H1 (cell line): Measurements from ENCODE around the gene SNED1. TPM values are rescaled to one million over a fixed set of nuclear protein-coding genes. Genes with fewer than 3 reads are reported as not detected.

Source experiments
- CTCF ChIA-PET: fragments of 300-600 bp; sonication (Branson Sonifier 250); formaldehyde crosslinking; loops from one replicate; lab custom pipeline; 2021; ENCODE audit not compliant: partially characterized antibody; lab: Charles Lee
- POLR2A ChIA-PET: fragments of 300-600 bp; sonication (Branson Sonifier 250); formaldehyde crosslinking; loops from one replicate; lab custom pipeline; 2021; ENCODE audit warnings: inconsistent platforms; ENCODE audit not compliant: partially characterized antibody; lab: Charles Lee
- DNase-seq, 2 experiments: peaks; one replicate each; pipeline versions ENCODE4 v3.0.0 to v3.0.0-alpha.2; 2010 to 2022; ENCODE audit warnings: low spot score in 2 of 2, low read depth in 1 of 2, mixed read lengths in 1 of 2
- FAIRE-seq: peaks from 2 replicates; lab custom pipeline; 2011; peaks lifted over from hg19 to GRCh38; lab: Jason Lieb, UNC
- H2AFZ ChIP-seq: 2 replicates; pipeline ENCODE4 v1.8.1; 2012; ENCODE audit warnings: low read length, inconsistent platforms
- H2AK5ac ChIP-seq: 2 replicates; pipeline ENCODE4 v1.6.1; 2013; ENCODE audit warnings: low read depth, low read length
- H2BK120ac ChIP-seq: replicated peaks from 2 replicates; pipeline ENCODE3; 2013; ENCODE audit warnings: low read depth, low read length, inconsistent platforms
- H2BK12ac ChIP-seq: 2 replicates; pipeline ENCODE4 v1.6.1; 2013; ENCODE audit warnings: low read depth, low read length
- H2BK15ac ChIP-seq: 2 replicates; pipeline ENCODE4 v1.6.1; 2013; ENCODE audit warnings: low read length
- H2BK20ac ChIP-seq: 2 replicates; pipeline ENCODE4 v1.6.1; 2013; ENCODE audit warnings: low read length
- H2BK5ac ChIP-seq: 2 replicates; pipeline ENCODE4 v1.6.1; 2013; ENCODE audit warnings: low read depth, low read length
- H3K14ac ChIP-seq: 2 replicates; pipeline ENCODE4 v1.6.1; 2013; ENCODE audit warnings: inconsistent platforms; ENCODE audit not compliant: insufficient read length
- H3K18ac ChIP-seq: 2 replicates; pipeline ENCODE4 v1.6.1; 2013; ENCODE audit warnings: low read length; ENCODE audit errors: extremely low read depth
- H3K23ac ChIP-seq: 2 replicates; pipeline ENCODE4 v1.6.1; 2013; ENCODE audit warnings: inconsistent platforms; ENCODE audit not compliant: insufficient read length
- H3K23me2 ChIP-seq: 2 replicates; pipeline ENCODE4 v1.6.1; 2013; ENCODE audit warnings: low read depth, low read length
- H3K27ac ChIP-seq: 2 replicates; pipeline ENCODE4 v1.6.1; 2011; ENCODE audit warnings: low read depth, low read length, inconsistent platforms
- H3K27me3 ChIP-seq, 4 experiments: replicated peaks in 1 of 4; 1 replicate in 1 of 4; 2 replicates in 3 of 4; pipeline versions ENCODE4 v1.6.1 to v1.8.1; 2011 to 2013; ENCODE audit warnings: low read length in 3 of 4, mild to moderate bottlenecking in 3 of 4, inconsistent platforms in 2 of 4, mixed read lengths in 2 of 4, moderate library complexity in 1 of 4; ENCODE audit not compliant: control insufficient read depth in 3 of 4, insufficient read depth in 3 of 4; ENCODE audit errors: extremely low read depth in 1 of 4
- H3K36me3 ChIP-seq, 4 experiments: 2 replicates each; pipeline versions ENCODE4 v1.6.1 to v1.8.1; 2011 to 2013; ENCODE audit warnings: mild to moderate bottlenecking in 4 of 4, low read length in 3 of 4, moderate library complexity in 2 of 4, control low read depth in 1 of 4, inconsistent platforms in 1 of 4; ENCODE audit not compliant: insufficient read depth in 4 of 4, control insufficient read depth in 2 of 4
- H3K4ac ChIP-seq: replicated peaks from 2 replicates; pipeline ENCODE3; 2013; ENCODE audit warnings: low read length, low read depth, mixed read lengths, inconsistent platforms; ENCODE audit not compliant: insufficient read length
- H3K4me1 ChIP-seq, 4 experiments: replicated peaks in 1 of 4; 1 replicate in 1 of 4; 2 replicates in 3 of 4; pipeline versions ENCODE4 v1.6.1 to v1.8.1; 2011 to 2013; ENCODE audit warnings: low read length in 3 of 4, inconsistent platforms in 2 of 4, mixed read lengths in 1 of 4; ENCODE audit not compliant: insufficient read depth in 4 of 4, control insufficient read depth in 3 of 4
- H3K4me2 ChIP-seq, 2 experiments: 2 replicates each; pipeline versions ENCODE4 v1.6.1 to v1.8.1; 2011 to 2013; ENCODE audit warnings: low read depth in 2 of 2, low read length in 2 of 2, control low read depth in 1 of 2, inconsistent platforms in 1 of 2, mild to moderate bottlenecking in 1 of 2; ENCODE audit not compliant: insufficient read depth in 1 of 2
- H3K4me3 ChIP-seq, 4 experiments: fragments of 200-600, 300-600 bp in 1 of 4; sonication (generic), shearing (Covaris generic), sonication (Bioruptor Twin) in 1 of 4; 2 replicates each; pipeline versions ENCODE4 v1.5.1 to v1.8.1; 2011 to 2016; ENCODE audit warnings: low read length in 4 of 4, low read depth in 3 of 4, control low read depth in 2 of 4, inconsistent platforms in 2 of 4, mild to moderate bottlenecking in 2 of 4, mixed read lengths in 1 of 4, moderate library complexity in 1 of 4; ENCODE audit not compliant: insufficient read depth in 2 of 4; ENCODE audit errors: extremely low read depth in 1 of 4
- H3K56ac ChIP-seq: replicated peaks from 2 replicates; pipeline ENCODE3; 2013; ENCODE audit warnings: low read depth, mild to moderate bottlenecking, mixed read lengths, low read length, inconsistent platforms; ENCODE audit not compliant: insufficient read length
- H3K79me1 ChIP-seq: 2 replicates; pipeline ENCODE4 v1.6.1; 2013; ENCODE audit warnings: low read depth, low read length, control low read depth
- H3K79me2 ChIP-seq, 2 experiments: 2 replicates each; pipeline versions ENCODE4 v1.6.1 to v1.8.1; 2012 to 2013; ENCODE audit warnings: low read length in 2 of 2, mild to moderate bottlenecking in 2 of 2, inconsistent platforms in 1 of 2; ENCODE audit not compliant: insufficient read depth in 2 of 2, control insufficient read depth in 1 of 2
- H3K9ac ChIP-seq, 4 experiments: replicated peaks in 1 of 4; 1 replicate in 1 of 4; 2 replicates in 3 of 4; pipeline versions ENCODE4 v1.6.1 to v1.8.1; 2011 to 2013; ENCODE audit warnings: low read depth in 3 of 4, low read length in 3 of 4, control low read depth in 2 of 4, mild to moderate bottlenecking in 2 of 4, moderate library complexity in 2 of 4, inconsistent platforms in 1 of 4; ENCODE audit errors: extremely low read depth in 1 of 4
- H3K9me3 ChIP-seq, 2 experiments: 2 replicates each; pipeline versions ENCODE4 v1.6.1 to v1.8.1; 2012 to 2013; ENCODE audit warnings: mild to moderate bottlenecking in 2 of 2, moderate library complexity in 2 of 2, control low read depth in 1 of 2, inconsistent platforms in 1 of 2, low read depth in 1 of 2, low read length in 1 of 2, mixed read lengths in 1 of 2; ENCODE audit not compliant: insufficient read depth in 2 of 2
- H4K20me1 ChIP-seq, 2 experiments: replicated peaks in 1 of 2; 2 replicates each; pipeline versions ENCODE3 to v1.8.1; 2011 to 2013; ENCODE audit warnings: inconsistent platforms in 2 of 2, low read length in 2 of 2, mild to moderate bottlenecking in 1 of 2; ENCODE audit not compliant: insufficient read depth in 2 of 2, control insufficient read depth in 1 of 2
- H4K5ac ChIP-seq: 2 replicates; pipeline ENCODE4 v1.6.1; 2013; ENCODE audit warnings: low read length, low read depth, mixed read lengths, inconsistent platforms; ENCODE audit not compliant: insufficient read length
- H4K8ac ChIP-seq: 2 replicates; pipeline ENCODE4 v1.8.0; 2013; ENCODE audit warnings: mild to moderate bottlenecking, moderate library complexity, low read length, inconsistent platforms; ENCODE audit not compliant: insufficient read depth; ENCODE audit errors: extremely low read depth
- H4K91ac ChIP-seq: replicated peaks from 2 replicates; pipeline ENCODE3; 2013; ENCODE audit warnings: low read length, mixed read lengths, inconsistent platforms; ENCODE audit not compliant: insufficient read length
- ATF3 ChIP-seq: IDR thresholded peaks from 2 replicates; pipeline ENCODE4 v1.6.1; 2011; ENCODE audit warnings: low read depth, mild to moderate bottlenecking, low read length; ENCODE audit not compliant: insufficient read depth
- CEBPB ChIP-seq: IDR thresholded peaks from 2 replicates; pipeline ENCODE4 v1.6.1; 2012; ENCODE audit warnings: low read depth, low read length
- CREB1 ChIP-seq: IDR thresholded peaks from 2 replicates; pipeline ENCODE4 v1.6.1; 2012; ENCODE audit warnings: inconsistent platforms
- CTCF ChIP-seq, 3 experiments: IDR thresholded peaks; 1 replicate in 2 of 3; 2 replicates in 1 of 3; pipeline versions ENCODE4 v1.5.1 to v1.6.1; 2011; ENCODE audit warnings: low read length in 3 of 3, mild to moderate bottlenecking in 3 of 3, inconsistent platforms in 2 of 3, low read depth in 1 of 3, moderate library complexity in 1 of 3; ENCODE audit not compliant: insufficient read depth in 1 of 3; ENCODE audit errors: control extremely low read depth in 1 of 3
- GABPA ChIP-seq: IDR thresholded peaks from 2 replicates; pipeline ENCODE4 v1.6.1; 2011; ENCODE audit warnings: mild to moderate bottlenecking, low read length, moderate library complexity, borderline replicate concordance; ENCODE audit not compliant: insufficient read depth
- HDAC6 ChIP-seq: IDR thresholded peaks from one replicate; pipeline ENCODE4 v1.7.1; 2012; ENCODE audit warnings: low read depth, mild to moderate bottlenecking, inconsistent platforms, low read length, moderate library complexity
- RXRA ChIP-seq: IDR thresholded peaks from 2 replicates; pipeline ENCODE4 v1.6.1; 2011; ENCODE audit warnings: low read depth, mild to moderate bottlenecking, low read length, moderate library complexity; ENCODE audit not compliant: insufficient read depth
- SIN3A ChIP-seq, 2 experiments: IDR thresholded peaks in 1 of 2; conservative IDR thresholded peaks in 1 of 2; 2 replicates each; pipeline ENCODE4 v1.6.1; 2011 to 2012; ENCODE audit warnings: low read length in 2 of 2, improper control_type of control experiment in 1 of 2, low read depth in 1 of 2, mild to moderate bottlenecking in 1 of 2
- SP4 ChIP-seq: IDR thresholded peaks from 2 replicates; pipeline ENCODE4 v1.6.1; 2012; ENCODE audit warnings: low read length, inconsistent platforms
- TAF7 ChIP-seq: optimal IDR thresholded peaks from 2 replicates; pipeline ENCODE3; 2011; ENCODE audit warnings: low read depth, mild to moderate bottlenecking, inconsistent platforms, low read length, moderate library complexity, borderline replicate concordance
- YY1 ChIP-seq: IDR thresholded peaks from 2 replicates; pipeline ENCODE4 v1.6.1; 2011; ENCODE audit warnings: low read depth, mild to moderate bottlenecking, low read length
- WGBS, 2 experiments: shearing (Covaris generic) in 1 of 2; methylation state at CpG; one replicate each; pipeline versions ENCODE4 v1.1.6 to v1.1.7; 2013 to 2015; ENCODE audit warnings: low lambda C conversion rate in 2 of 2, mixed read lengths in 2 of 2, inconsistent platforms in 1 of 2, low coverage in 1 of 2, missing lambda C conversion rate in 1 of 2; ENCODE audit not compliant: insufficient replicate concordance in 2 of 2, insufficient coverage in 1 of 2, insufficient read length in 1 of 2; ENCODE audit errors: extremely low coverage in 1 of 2, missing lambda C conversion rate in 1 of 2; 5-methylcytosine and 5-hydroxymethylcytosine counted together
- polyA plus RNA-seq, 7 experiments: library from polyadenylated mRNA; depleted of rRNA in 3 of 7; stranded (reverse) in 5 of 7; unstranded in 2 of 7; fragments of >200 nt in 5 of 7; fragments of 200-250 nt in 2 of 7; gene quantifications; 1 replicate in 5 of 7; 2 replicates in 1 of 7; 4 replicates in 1 of 7; pipeline versions ENCODE4 v1.2.1 to v1.2.3, GENCODE V29; 2011 to 2013; ENCODE audit warnings: missing spikeins in 2 of 7, mixed read lengths in 2 of 7
- total RNA-seq: library from RNA; stranded (reverse); fragmentation: NEBNext Ultra II Directional; extraction: Animal tissue kit (Norgen Biotek cat#: 25700); gene quantifications from 2 replicates; pipeline ENCODE4 v1.2.1, GENCODE V29; 2021

The SNED1 gene
- total and polyA plus RNA-seq, 2 of the 8 experiments (the other 6 are each of a cell fraction or from before 2014, with no cell fraction given), result 1.9 TPM

GRCh38 chr2:241122376-241123002, 124.1 kb downstream of the SNED1 start:
- Histone ChIP-seq H3K9ac (no peak overlapping the region), H3K9me3 (no peaks in the 10 kb centered on the region)
- FAIRE-seq, result no peak

More at GRCh38 chr2:241122376-241123002, 124.1 kb downstream of the SNED1 start:
- no peak overlapping the region for H3K27ac ChIP-seq
- no peak overlapping the region for H3K56ac ChIP-seq
- H4K20me1 ChIP-seq, result peaks cover 0 to 2% of the 10 kb centered on the region in 2 experiments
- H2BK12ac ChIP-seq, result no peak overlapping the region
- H3K4me3 ChIP-seq, result no peak overlapping the region
- no peak overlapping the region for H2AFZ ChIP-seq
- H2BK20ac ChIP-seq, result no peak overlapping the region
- H3K27me3 ChIP-seq, result no peaks in the 10 kb centered on the region
- no peak overlapping the region for H4K91ac ChIP-seq
- no peak for DNase-seq
- no peaks in the 10 kb centered on the region for H3K79me2 ChIP-seq
- 94% methylated on average over 19 of the region's 19 CpGs; no CpG with 5 or more reads in 1 of the 2 experiments for WGBS, 2 experiments
- TF ChIP-seq HDAC6, result no peak
- no peak for TF ChIP-seq ATF3
- no peak for TF ChIP-seq CEBPB
- TF ChIP-seq CREB1, result no peak
- no peak for TF ChIP-seq YY1
- TF ChIP-seq GABPA, result no peak
- no peak for TF ChIP-seq SP4
- TF ChIP-seq RXRA, result no peak
- no peak for TF ChIP-seq TAF7
- TF ChIP-seq CTCF (IDR thresholded peaks at IDR 0.05; ENCODE audit: control extremely low read depth in 1 of 3, insufficient read depth in 1 of 3, low read depth in 1 of 3, low read length in 3 of 3), result no peak
- no peak for TF ChIP-seq SIN3A (conservative IDR thresholded peaks at IDR 0.05 in 1 of 2, IDR thresholded peaks at IDR 0.05 in 1 of 2; ENCODE audit: low read depth in 1 of 2, low read length in 2 of 2)
- no peak overlapping the region for H2BK120ac ChIP-seq
- H3K23ac ChIP-seq, result no peak overlapping the region
- no peaks in the 10 kb centered on the region for H3K79me1 ChIP-seq
- ChIA-PET CTCF (no interaction called here), POLR2A (no interaction called here)
- no peak overlapping the region for H3K14ac ChIP-seq
- H3K18ac ChIP-seq, result no peak overlapping the region
- H2BK15ac ChIP-seq, result no peak overlapping the region
- no peak overlapping the region for H3K4me2 ChIP-seq
- no peaks in the 10 kb centered on the region for H3K23me2 ChIP-seq
- peaks cover 6 to 24% (median 16%) of the 10 kb centered on the region in 4 experiments; a peak in 7 of 8 replicates for H3K36me3 ChIP-seq
- H3K4me1 ChIP-seq, result no peaks in the 10 kb centered on the region
- H4K8ac ChIP-seq, result no peak overlapping the region
- H4K5ac ChIP-seq, result no peak overlapping the region
- no peak overlapping the region for H2BK5ac ChIP-seq
- no peak overlapping the region for H2AK5ac ChIP-seq
- no peak overlapping the region for H3K4ac ChIP-seq
